Esophagus muscularis mucosa (tissue), 3 donors: ENCODE data around the gene PKDREJ.

Experiments used
- CTCF ChIP-seq, 3 experiments: fragments of 200-600 bp in 2 of 3; fragments of 450-650 bp in 1 of 3; sonication (generic) in 2 of 3; IDR thresholded peaks; one replicate each; pipeline ENCODE4 v1.5.1; 2017 to 2019; ENCODE audit warnings: antibody characterized with exemption in 3 of 3, mild to moderate bottlenecking in 2 of 3, moderate library complexity in 1 of 3
- POLR2AphosphoS5 ChIP-seq, 2 donors: sonication (generic); formaldehyde crosslinking; IDR thresholded peaks; one replicate each; pipeline ENCODE4 v1.6.1; 2017; ENCODE audit warnings: antibody characterized with exemption in 2 of 2

DNA sequence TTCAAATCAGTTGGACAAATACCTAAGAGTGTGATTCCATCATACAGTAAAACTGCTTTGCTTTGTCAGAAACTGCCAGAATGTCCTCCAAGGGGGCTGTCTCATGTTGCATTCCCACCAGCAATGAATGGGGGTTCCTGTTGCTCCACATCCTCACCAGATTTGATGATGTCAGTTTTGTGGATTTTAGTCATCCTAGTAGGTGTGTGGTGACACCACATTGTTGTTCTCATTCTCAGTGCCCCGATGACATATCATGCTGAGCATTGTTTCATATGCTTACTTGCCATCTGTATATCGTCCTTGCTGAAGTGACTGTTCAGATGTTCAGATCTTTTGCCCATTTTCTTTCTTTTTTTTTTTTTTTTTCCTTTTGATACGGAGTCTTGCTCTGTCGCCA, 50.1 kb downstream of the PKDREJ start:
- no peak for TF ChIP-seq CTCF (IDR thresholded peaks at IDR 0.05)
- no peak for TF ChIP-seq POLR2AphosphoS5 (IDR thresholded peaks at IDR 0.05)
